SJSA1 (cell line): ENCODE measurements around the gene SP2. TPM values are rescaled to one million over a fixed set of nuclear protein-coding genes. Genes with fewer than 3 reads are reported as not detected.
"Not testable (repeated sequence)": the region's sequence is repeated elsewhere in the genome, so short reads cannot be mapped to it uniquely, and the experiment has no call there.

Source experiments
- DNase-seq, 2 experiments: peaks; one replicate each; pipeline ENCODE4 v3.0.0-alpha.2; 2015 to 2020; ENCODE audit warnings: low spot score in 2 of 2, low read depth in 1 of 2
- H3K27ac ChIP-seq: fragments of 250-450 bp; sonication (Bioruptor Pico); 2 replicates; pipeline ENCODE4 v1.5.1; 2020; ENCODE audit warnings: mild to moderate bottlenecking, moderate library complexity
- H3K27me3 ChIP-seq: fragments of 250-450 bp; sonication (Bioruptor Pico); replicated peaks from 2 replicates; pipeline ENCODE4 v1.5.1; 2020; ENCODE audit warnings: mild to moderate bottlenecking, moderate library complexity
- H3K36me3 ChIP-seq: fragments of 250-450 bp; sonication (Bioruptor Pico); 2 replicates; pipeline ENCODE4 v1.5.1; 2020; ENCODE audit warnings: mild to moderate bottlenecking
- H3K4me1 ChIP-seq: fragments of 250-450 bp; sonication (Bioruptor Pico); replicated peaks from 2 replicates; pipeline ENCODE4 v1.6.1; 2021; ENCODE audit warnings: mild to moderate bottlenecking
- H3K4me3 ChIP-seq: fragments of 250-450 bp; sonication (Bioruptor Pico); 2 replicates; pipeline ENCODE4 v1.5.1; 2020; ENCODE audit warnings: mild to moderate bottlenecking
- H3K9me3 ChIP-seq: fragments of 250-450 bp; sonication (Bioruptor Pico); replicated peaks from 2 replicates; pipeline ENCODE4 v1.5.1; 2020; ENCODE audit warnings: mild to moderate bottlenecking
- total RNA-seq: library from RNA; depleted of rRNA; stranded (reverse); fragments of >200 nt; shearing (Covaris generic); gene quantifications from 2 replicates; pipeline ENCODE4 v1.2.3, GENCODE V29; 2014

The SP2 gene
- total RNA-seq, 1 experiment from 2014 or later, result 2.1 TPM

DNA sequence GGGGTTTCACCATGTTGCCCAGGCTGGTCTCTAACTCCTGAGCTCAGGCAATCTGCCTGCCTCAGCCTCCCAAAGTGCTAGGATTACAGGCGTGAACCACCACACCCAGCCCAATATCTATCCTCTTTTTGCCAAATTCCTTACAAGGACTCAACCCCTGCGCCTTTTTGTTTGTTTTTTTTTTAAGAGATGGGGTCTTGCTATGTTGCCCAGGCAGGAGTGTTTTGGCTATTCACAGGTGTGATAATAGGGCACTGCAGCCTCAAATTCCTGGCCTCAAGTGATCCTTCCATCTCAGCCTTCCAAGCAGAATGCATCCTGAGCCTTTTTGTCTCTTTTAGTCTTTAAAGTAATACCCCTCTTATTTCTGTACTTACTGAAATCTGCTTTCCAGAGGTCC lies 17.0 kb downstream of the SP2 start:
- Histone ChIP-seq H3K27me3 (no peaks in the 10 kb centered on the region), H3K4me3 (no peak overlapping the region), H3K4me1 (peaks cover 7% of the 10 kb centered on the region; the same call in 1 of the 2 replicates), H3K9me3 (no peaks in the 10 kb centered on the region), H3K27ac (no peak overlapping the region), H3K36me3 (peaks cover 32% of the 10 kb centered on the region)
- no peak for DNase-seq

DNA sequence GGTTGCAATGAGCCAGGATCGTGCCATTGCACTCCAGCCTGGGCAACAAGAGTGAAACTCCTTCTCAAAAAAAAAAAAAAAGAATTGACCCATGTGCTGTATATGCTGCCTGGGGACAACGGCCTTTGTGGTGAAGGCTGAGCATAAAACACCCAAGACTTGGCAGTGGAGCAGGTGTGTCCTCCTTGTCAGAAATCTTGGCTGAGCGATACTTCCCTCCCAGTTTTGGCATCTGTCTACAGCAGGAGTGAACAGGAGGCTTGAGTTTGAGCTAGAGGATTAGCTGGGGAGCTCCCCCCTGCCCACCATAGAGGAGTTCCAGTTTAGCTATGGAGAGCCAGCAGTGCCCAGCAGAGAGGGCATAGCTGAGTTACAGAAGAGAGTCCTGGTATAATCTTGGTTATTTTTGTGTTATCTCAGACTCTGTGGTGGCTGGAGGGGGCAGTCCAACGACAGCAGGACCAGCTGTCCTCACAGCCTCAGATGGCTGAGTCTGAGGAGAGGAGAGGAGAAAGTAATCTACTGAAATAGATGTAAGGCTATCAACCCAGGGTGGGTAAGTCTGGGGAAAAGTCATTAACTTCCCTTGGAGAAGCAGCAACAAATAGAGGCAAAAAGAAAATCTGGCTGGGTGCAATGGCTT lies 18.4 kb downstream of the SP2 start:
- Histone ChIP-seq H3K27me3 (no peaks in the 10 kb centered on the region), H3K4me1 (peaks cover 7% of the 10 kb centered on the region; the same call in 1 of the 2 replicates), H3K4me3 (no peak overlapping the region), H3K36me3 (peaks cover 34% of the 10 kb centered on the region), H3K9me3 (no peaks in the 10 kb centered on the region), H3K27ac (no peak overlapping the region)
- no peak for DNase-seq

DNA sequence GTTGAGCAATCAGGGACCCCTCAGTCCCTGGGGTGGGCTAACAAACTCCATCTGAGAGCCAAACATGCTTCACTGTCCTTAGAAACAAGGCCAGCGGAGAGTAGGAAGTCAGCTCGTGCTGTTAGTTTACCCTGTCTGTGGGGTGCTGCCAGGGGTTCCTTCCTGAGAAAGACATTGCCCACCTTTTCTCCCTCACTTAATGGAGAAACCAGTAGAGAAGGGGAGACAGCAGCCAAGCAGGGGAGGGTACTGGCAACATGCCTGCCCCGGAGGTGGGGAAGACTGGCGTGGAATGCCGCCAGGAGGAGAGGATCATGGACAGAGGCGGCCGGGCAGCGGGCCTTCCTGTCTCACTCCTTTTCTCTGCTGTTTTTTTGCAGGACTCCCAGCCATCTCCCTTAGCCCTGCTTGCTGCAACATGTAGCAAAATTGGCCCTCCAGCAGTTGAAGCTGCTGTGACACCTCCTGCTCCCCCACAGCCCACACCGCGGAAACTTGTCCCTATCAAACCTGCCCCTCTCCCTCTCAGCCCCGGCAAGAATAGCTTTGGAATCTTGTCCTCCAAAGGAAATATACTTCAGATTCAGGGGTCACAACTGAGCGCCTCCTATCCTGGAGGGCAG lies 19.9 kb downstream of the SP2 start:
- Histone ChIP-seq H3K27me3 (no peaks in the 10 kb centered on the region), H3K4me1 (peaks cover 6% of the 10 kb centered on the region; the same call in 1 of the 2 replicates), H3K9me3 (no peaks in the 10 kb centered on the region), H3K36me3 (peaks cover 30% of the 10 kb centered on the region), H3K27ac (no peak overlapping the region), H3K4me3 (no peak overlapping the region)
- no peak for DNase-seq

- no peak for DNase-seq
- Histone ChIP-seq H3K9me3 (no peaks in the 10 kb centered on the region), H3K27ac (no peak overlapping the region), H3K27me3 (no peaks in the 10 kb centered on the region), H3K36me3 (peaks cover 30% of the 10 kb centered on the region), H3K4me1 (no peaks in the 10 kb centered on the region), H3K4me3 (no peak overlapping the region)
These were observed 20.6 kb downstream of the SP2 start for GRCh38 chr17:47916489-47917208.

- Histone ChIP-seq H3K4me3 (no peak overlapping the region), H3K36me3 (peaks cover 35% of the 10 kb centered on the region), H3K27me3 (no peaks in the 10 kb centered on the region), H3K4me1 (no peaks in the 10 kb centered on the region), H3K27ac (no peak overlapping the region), H3K9me3 (no peaks in the 10 kb centered on the region)
- no peak for DNase-seq
These were observed 21.5 kb downstream of the SP2 start for GRCh38 chr17:47917581-47917980.

DNA sequence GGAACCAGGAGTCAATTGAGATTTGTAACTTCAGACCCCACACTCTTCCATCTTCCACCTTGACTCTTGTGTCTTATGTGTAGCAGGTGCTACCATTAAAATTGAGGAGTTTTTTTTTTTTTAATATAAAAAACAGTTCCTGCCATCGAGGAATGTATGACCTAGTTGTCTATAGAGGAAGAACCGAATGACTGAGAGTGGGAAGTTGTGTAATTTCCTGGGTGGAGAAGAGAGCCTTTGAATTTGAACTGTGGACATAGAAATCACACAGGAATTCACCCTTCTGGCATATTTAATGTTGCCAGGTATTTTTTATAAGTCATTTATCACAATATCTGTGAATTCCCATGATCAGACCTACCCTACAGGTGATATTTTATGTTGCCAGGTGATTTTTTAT lies 22.0 kb downstream of the SP2 start:
- peaks cover 36% of the 10 kb centered on the region for H3K36me3 ChIP-seq
- no peak for DNase-seq
- H3K27me3 ChIP-seq, result no peaks in the 10 kb centered on the region
- no peak overlapping the region for H3K27ac ChIP-seq
- H3K9me3 ChIP-seq, result no peaks in the 10 kb centered on the region
- H3K4me1 ChIP-seq, result no peaks in the 10 kb centered on the region
- H3K4me3 ChIP-seq, result no peak overlapping the region

GRCh38 chr17:47918991-47919390 lies 23.0 kb downstream of the SP2 start:
- H3K36me3 ChIP-seq, result peaks cover 45% of the 10 kb centered on the region
- H3K27me3 ChIP-seq, result no peaks in the 10 kb centered on the region
- no peaks in the 10 kb centered on the region for H3K9me3 ChIP-seq
- H3K27ac ChIP-seq, result no peak overlapping the region
- H3K4me1 ChIP-seq, result no peaks in the 10 kb centered on the region
- H3K4me3 ChIP-seq, result no peak overlapping the region
- DNase-seq, result no peak

GRCh38 chr17:47919889-47920288 lies 23.9 kb downstream of the SP2 start:
- H3K4me3 ChIP-seq, H3K9me3 ChIP-seq, H3K27ac ChIP-seq, H3K4me1 ChIP-seq, DNase-seq, H3K27me3 ChIP-seq: not testable (repeated sequence)
- peaks cover 54% of the 10 kb centered on the region for H3K36me3 ChIP-seq

DNA sequence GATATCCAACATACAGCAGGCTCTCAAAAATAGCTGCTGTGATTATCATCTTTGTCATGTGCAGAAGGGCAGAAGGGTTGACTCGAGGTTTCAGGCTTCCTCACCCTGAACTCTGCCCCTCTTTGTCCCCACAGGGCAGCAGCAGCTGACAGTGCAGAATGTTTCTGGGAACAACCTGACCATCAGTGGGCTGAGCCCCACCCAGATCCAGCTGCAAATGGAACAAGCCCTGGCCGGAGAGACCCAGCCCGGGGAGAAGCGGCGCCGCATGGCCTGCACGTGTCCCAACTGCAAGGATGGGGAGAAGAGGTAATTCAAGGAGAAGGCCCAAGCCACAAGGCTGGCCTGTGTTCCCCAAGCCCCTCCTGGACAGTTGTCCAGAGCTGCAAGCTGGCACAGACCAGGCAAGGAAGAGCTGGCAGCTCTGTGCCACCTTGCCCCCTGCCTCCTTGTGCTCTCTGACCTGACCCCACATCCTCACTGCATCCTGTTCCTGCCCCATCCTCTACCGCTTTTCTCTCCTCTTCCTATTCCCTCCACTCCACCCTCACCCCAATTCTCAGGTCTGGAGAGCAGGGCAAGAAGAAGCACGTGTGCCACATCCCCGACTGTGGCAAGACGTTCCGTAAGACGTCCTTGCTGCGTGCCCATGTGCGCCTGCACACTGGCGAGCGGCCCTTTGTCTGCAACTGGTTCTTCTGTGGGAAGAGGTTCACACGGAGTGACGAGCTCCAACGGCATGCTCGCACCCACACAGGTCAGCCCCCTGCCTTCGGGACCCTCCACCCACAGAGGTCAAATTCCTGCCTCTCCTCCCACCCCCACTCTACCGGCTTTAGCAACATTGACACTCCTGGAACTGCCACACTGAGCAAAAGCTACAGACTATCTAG lies 29.0 kb downstream of the SP2 start:
- Histone ChIP-seq H3K9me3 (no peaks in the 10 kb centered on the region), H3K36me3 (peaks cover 50% of the 10 kb centered on the region), H3K4me3 (no peak overlapping the region), H3K27ac (no peak overlapping the region), H3K4me1 (no peaks in the 10 kb centered on the region), H3K27me3 (no peaks in the 10 kb centered on the region)
- DNase-seq, result no peak

DNA sequence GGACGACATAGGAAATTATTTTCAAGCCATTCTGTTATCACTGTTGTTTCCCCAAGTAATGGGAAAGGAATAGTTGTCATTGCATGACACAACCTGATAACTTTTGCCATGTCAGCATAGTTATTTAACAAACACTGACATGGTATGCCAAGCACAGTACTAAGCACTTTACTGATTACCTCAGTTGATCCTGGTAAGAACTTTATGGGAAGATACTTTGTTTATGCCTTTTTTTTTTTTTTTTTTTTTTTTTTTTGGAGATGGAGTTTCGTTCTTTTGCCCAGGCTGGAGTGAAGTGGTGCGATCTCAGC lies 29.6 kb downstream of the SP2 start:
- H3K9me3 ChIP-seq, result no peaks in the 10 kb centered on the region
- H3K4me3 ChIP-seq, result no peak overlapping the region
- H3K27me3 ChIP-seq, result no peaks in the 10 kb centered on the region
- H3K36me3 ChIP-seq, result peaks cover 50% of the 10 kb centered on the region
- no peak for DNase-seq
- no peak overlapping the region for H3K27ac ChIP-seq
- H3K4me1 ChIP-seq, result peaks cover 3% of the 10 kb centered on the region

GRCh38 chr17:47927821-47928400 lies 31.9 kb downstream of the SP2 start:
- no peak overlapping the region for H3K4me3 ChIP-seq
- no peak overlapping the region for H3K27ac ChIP-seq
- H3K9me3 ChIP-seq, result no peaks in the 10 kb centered on the region
- H3K27me3 ChIP-seq, result no peaks in the 10 kb centered on the region
- peaks cover 11% of the 10 kb centered on the region for H3K4me1 ChIP-seq
- DNase-seq, result no peak
- peaks cover 45% of the 10 kb centered on the region for H3K36me3 ChIP-seq

DNA sequence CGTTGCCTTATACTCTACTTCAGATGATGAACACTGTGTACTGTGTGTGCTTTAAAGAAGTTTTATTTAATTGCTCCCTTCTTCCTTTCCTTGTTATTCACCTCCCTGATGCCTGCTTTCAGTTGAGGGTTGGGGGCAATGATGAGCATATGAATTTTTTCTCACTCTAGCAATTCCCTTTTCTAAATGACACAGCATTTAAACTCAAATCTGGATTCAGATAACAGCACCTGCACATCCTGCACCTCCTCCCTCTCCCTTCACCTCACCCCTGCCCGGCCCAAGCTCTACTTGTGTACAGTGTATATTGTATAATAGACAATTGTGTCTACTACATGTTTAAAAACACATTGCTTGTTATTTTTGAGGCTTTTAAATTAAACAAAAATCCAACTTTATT lies 32.4 kb downstream of the SP2 start:
- H3K27ac ChIP-seq, result no peak overlapping the region
- no peak overlapping the region for H3K4me3 ChIP-seq
- H3K9me3 ChIP-seq, result no peaks in the 10 kb centered on the region
- no peak for DNase-seq
- peaks cover 11% of the 10 kb centered on the region for H3K4me1 ChIP-seq
- peaks cover 40% of the 10 kb centered on the region for H3K36me3 ChIP-seq
- H3K27me3 ChIP-seq, result no peaks in the 10 kb centered on the region

GRCh38 chr17:47929218-47930000 lies 33.4 kb downstream of the SP2 start:
- DNase-seq, result no peak
- Histone ChIP-seq H3K9me3 (no peaks in the 10 kb centered on the region), H3K27ac (no peak overlapping the region), H3K4me3 (no peak overlapping the region), H3K4me1 (peaks cover 11% of the 10 kb centered on the region), H3K27me3 (no peaks in the 10 kb centered on the region), H3K36me3 (peaks cover 31% of the 10 kb centered on the region)
